Suprapubic skin (tissue), 3 donors: ENCODE measurements around the gene NUP93.

ENCODE experiments used
- CTCF ChIP-seq, 2 donors: fragments of 200-600 bp in 1 of 2; fragments of 450-650 bp in 1 of 2; sonication (generic) in 1 of 2; IDR thresholded peaks; one replicate each; pipeline ENCODE4 v1.5.1; 2016 to 2019; ENCODE audit warnings: antibody characterized with exemption in 2 of 2, mild to moderate bottlenecking in 1 of 2, moderate library complexity in 1 of 2
- POLR2A ChIP-seq, 2 donors: fragments of 450-650 bp; IDR thresholded peaks; one replicate each; pipeline ENCODE4 v1.6.1; 2017; ENCODE audit warnings: antibody characterized with exemption in 2 of 2, mild to moderate bottlenecking in 2 of 2, moderate library complexity in 2 of 2

- TF ChIP-seq CTCF (IDR thresholded peaks at IDR 0.05) = no peak
- TF ChIP-seq POLR2A (IDR thresholded peaks at IDR 0.05) = no peak
Observed at GRCh38 chr16:56724191-56724590, 5.7 kb upstream of the NUP93 start.
